A673 (cell line): ENCODE measurements around the gene SNTG2.

Experiments
- EZH2 ChIP-seq: fragments of 200-600 bp; sonication (generic); IDR thresholded peaks from 2 replicates; pipeline ENCODE4 v1.6.1; 2017; ENCODE audit warnings: borderline replicate concordance, low read depth, mild to moderate bottlenecking, mixed read lengths, antibody characterized with exemption, low read length; ENCODE audit not compliant: poor library complexity, severe bottlenecking
- TF ChIP-seq, protein P1 (sequence below): fragments of 300-800, 200-600 bp; sonication (generic); conservative IDR thresholded peaks from 2 replicates; pipeline ENCODE4 v1.5.1; 2017; ENCODE audit warnings: low read depth, mild to moderate bottlenecking, antibody characterized with exemption, low read length, moderate library complexity, mixed read lengths

DNA sequence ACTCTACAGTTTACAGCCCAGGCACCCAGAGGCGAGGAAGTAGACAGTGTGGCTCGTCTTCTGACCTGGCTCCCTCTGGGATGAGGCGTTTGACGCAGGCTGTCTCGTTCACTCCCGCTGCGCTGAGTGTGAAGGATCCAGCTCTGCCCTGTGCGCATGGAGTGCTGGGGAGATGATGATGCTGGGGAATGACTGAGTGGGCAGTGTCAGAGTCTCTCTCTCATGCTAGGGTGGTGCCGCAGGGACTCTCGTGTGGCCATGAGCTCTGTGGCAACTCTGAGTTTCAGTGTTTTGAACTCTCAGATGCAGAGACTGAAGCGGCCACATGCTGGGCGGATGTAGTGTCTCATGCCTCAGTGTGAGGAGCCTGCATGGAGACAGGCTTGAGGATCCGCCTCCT is 344.3 kb downstream of the SNTG2 start:
- TF ChIP-seq, protein P1, sequence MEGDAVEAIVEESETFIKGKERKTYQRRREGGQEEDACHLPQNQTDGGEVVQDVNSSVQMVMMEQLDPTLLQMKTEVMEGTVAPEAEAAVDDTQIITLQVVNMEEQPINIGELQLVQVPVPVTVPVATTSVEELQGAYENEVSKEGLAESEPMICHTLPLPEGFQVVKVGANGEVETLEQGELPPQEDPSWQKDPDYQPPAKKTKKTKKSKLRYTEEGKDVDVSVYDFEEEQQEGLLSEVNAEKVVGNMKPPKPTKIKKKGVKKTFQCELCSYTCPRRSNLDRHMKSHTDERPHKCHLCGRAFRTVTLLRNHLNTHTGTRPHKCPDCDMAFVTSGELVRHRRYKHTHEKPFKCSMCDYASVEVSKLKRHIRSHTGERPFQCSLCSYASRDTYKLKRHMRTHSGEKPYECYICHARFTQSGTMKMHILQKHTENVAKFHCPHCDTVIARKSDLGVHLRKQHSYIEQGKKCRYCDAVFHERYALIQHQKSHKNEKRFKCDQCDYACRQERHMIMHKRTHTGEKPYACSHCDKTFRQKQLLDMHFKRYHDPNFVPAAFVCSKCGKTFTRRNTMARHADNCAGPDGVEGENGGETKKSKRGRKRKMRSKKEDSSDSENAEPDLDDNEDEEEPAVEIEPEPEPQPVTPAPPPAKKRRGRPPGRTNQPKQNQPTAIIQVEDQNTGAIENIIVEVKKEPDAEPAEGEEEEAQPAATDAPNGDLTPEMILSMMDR = no peak
- no peak for TF ChIP-seq EZH2
